GM18861 (cell line): ENCODE results near the gene DOCK1.

Experiments
- ATAC-seq: cut with Tn5 transposase; IDR thresholded peaks from one replicate; pipeline ENCODE4 v1.9.1; 2021; ENCODE audit not compliant: unreplicated experiment

DOCK1 gene

GRCh38 chr10:127410030-127410429 lies 504.8 kb downstream of the DOCK1 start:
- no peak for ATAC-seq

GRCh38 chr10:127411062-127411461 lies 505.8 kb downstream of the DOCK1 start:
- no peak for ATAC-seq

GRCh38 chr10:127413326-127413725 lies 508.1 kb downstream of the DOCK1 start:
- no peak for ATAC-seq

GRCh38 chr10:127414024-127414423 lies 508.8 kb downstream of the DOCK1 start:
- no peak for ATAC-seq

GRCh38 chr10:127415116-127415515 lies 509.9 kb downstream of the DOCK1 start:
- ATAC-seq: no peak

GRCh38 chr10:127415901-127416581 lies 510.8 kb downstream of the DOCK1 start:
- no peak for ATAC-seq

- no peak for ATAC-seq
Measured at GRCh38 chr10:127417031-127417430, 511.8 kb downstream of the DOCK1 start.

- ATAC-seq: no peak
Measured at GRCh38 chr10:127417686-127418401, 512.6 kb downstream of the DOCK1 start.

GRCh38 chr10:127418536-127419168 lies 513.4 kb downstream of the DOCK1 start:
- ATAC-seq: no peak

GRCh38 chr10:127420138-127420684 lies 515.0 kb downstream of the DOCK1 start:
- no peak for ATAC-seq

- ATAC-seq: no peak
Measured at GRCh38 chr10:127423218-127423915, 518.1 kb downstream of the DOCK1 start.

- no peak for ATAC-seq
Measured at GRCh38 chr10:127424594-127425264, 519.5 kb downstream of the DOCK1 start.

GRCh38 chr10:127426746-127427145 lies 521.5 kb downstream of the DOCK1 start:
- ATAC-seq: no peak

GRCh38 chr10:127427926-127428325 lies 522.7 kb downstream of the DOCK1 start:
- no peak for ATAC-seq

GRCh38 chr10:127428385-127428980 lies 523.3 kb downstream of the DOCK1 start:
- no peak for ATAC-seq

- ATAC-seq: no peak
Measured at GRCh38 chr10:127429601-127430312, 524.5 kb downstream of the DOCK1 start.

- ATAC-seq: no peak
Measured at GRCh38 chr10:127431525-127431924, 526.3 kb downstream of the DOCK1 start.

GRCh38 chr10:127434006-127434405 lies 528.8 kb downstream of the DOCK1 start:
- ATAC-seq: no peak

- no peak for ATAC-seq
Measured at GRCh38 chr10:127435246-127435645, 530.0 kb downstream of the DOCK1 start.

GRCh38 chr10:127440371-127440770 lies 535.1 kb downstream of the DOCK1 start:
- no peak for ATAC-seq
